Body of pancreas (tissue), 4 donors: ENCODE data around the gene ARGFX. TPM values are rescaled to one million over a fixed set of nuclear protein-coding genes. Genes with fewer than 3 reads are reported as not detected.

Source experiments
- ATAC-seq: fragments of 150-250 bp; one replicate; pipeline ENCODE4 v1.9.1; 2016
- DNase-seq, 4 donors: peaks; one replicate each; pipeline ENCODE4 v3.0.0-alpha.2; 2019
- H3K27ac ChIP-seq, 4 donors: fragments of 200-600 bp; sonication (generic); 1 replicate in 3 of 4; 2 replicates in 1 of 4; pipeline versions ENCODE4 v1.5.1 to v1.6.1; 2016 to 2019; ENCODE audit warnings: mild to moderate bottlenecking in 1 of 4, mixed read lengths in 1 of 4, moderate library complexity in 1 of 4
- H3K27me3 ChIP-seq, 2 donors: fragments of 200-600 bp; sonication (generic); one replicate each; pipeline ENCODE4 v1.6.0; 2016; ENCODE audit warnings: mild to moderate bottlenecking in 1 of 2
- H3K36me3 ChIP-seq, 2 donors: fragments of 200-600 bp; sonication (generic); replicated peaks in 1 of 2; 2 replicates each; pipeline ENCODE4 v1.5.1; 2016; ENCODE audit warnings: low read depth in 2 of 2; ENCODE audit not compliant: insufficient read depth in 1 of 2
- H3K4me1 ChIP-seq: fragments of 200-600 bp; sonication (generic); one replicate; pipeline ENCODE4 v1.6.0; 2016
- H3K4me3 ChIP-seq, 2 donors: fragments of 200-600 bp; sonication (generic); 1 replicate in 1 of 2; 2 replicates in 1 of 2; pipeline ENCODE4 v1.5.1; 2016 to 2019
- H3K9me3 ChIP-seq, 3 donors: fragments of 200-600 bp; sonication (generic); 1 replicate in 2 of 3; 2 replicates in 1 of 3; pipeline ENCODE4 v1.5.1; 2016
- CTCF ChIP-seq, 7 experiments: fragments of 450-650 bp in 4 of 7; fragments of 200-600 bp in 3 of 7; sonication (generic) in 3 of 7; IDR thresholded peaks; one replicate each; pipeline ENCODE4 v1.5.1; 2016 to 2019; ENCODE audit warnings: antibody characterized with exemption in 7 of 7
- POLR2A ChIP-seq, 3 donors: fragments of 450-650 bp; IDR thresholded peaks; one replicate each; pipeline ENCODE4 v1.6.1; 2016; ENCODE audit warnings: antibody characterized with exemption in 3 of 3, mild to moderate bottlenecking in 2 of 3
- WGBS, 2 donors: methylation state at CpG; one replicate each; pipeline ENCODE4 v1.1.5; 2017; 5-methylcytosine and 5-hydroxymethylcytosine counted together
- intact Hi-C: fragments of 100-400 bp; cut with DNase I; formaldehyde crosslinking; loops from one replicate; pipeline ENCODE4 v1.15.1; 2023
- total RNA-seq, 2 donors: library from RNA; depleted of rRNA; stranded (reverse); fragments of >200 nt; gene quantifications; one replicate each; pipeline ENCODE4 v1.1.0, GENCODE V29; 2016

ARGFX gene
- total RNA-seq, result not detected

- Histone ChIP-seq H3K4me3 (no peak within 1 kb of the TSS), H3K9me3 (no peaks in the 10 kb centered on the region), H3K27me3 (no peaks in the 10 kb centered on the region), H3K4me1 (no peaks in the 10 kb centered on the region), H3K36me3 (no peaks in the 10 kb centered on the region), H3K27ac (no peak within 1 kb of the TSS)
- intact Hi-C loops, result no loop called here
- no peak for ATAC-seq
- no peak for DNase-seq
- TF ChIP-seq POLR2A (IDR thresholded peaks at IDR 0.05), result no peak
- TF ChIP-seq CTCF (IDR thresholded peaks at IDR 0.05), result no peak
- 80 to 83% methylated on average over 5 of the region's 5 CpGs for WGBS, 2 donors
Observed at GRCh38 chr3:121567649-121568048, at the start of gene ARGFX. Gene ARGFX, plus strand, starts transcription at chr3:121567949. Its CDS starts 2,765 bp downstream, at chr3:121570714.

GRCh38 chr3:121517953-121518655 lies 49.6 kb upstream of the ARGFX start:
- no peaks in the 10 kb centered on the region for H3K4me1 ChIP-seq
- no peaks in the 10 kb centered on the region for H3K9me3 ChIP-seq
- no peak for TF ChIP-seq POLR2A (IDR thresholded peaks at IDR 0.05)
- TF ChIP-seq CTCF (IDR thresholded peaks at IDR 0.05), result no peak
- WGBS, 2 donors, result 92 to 96% methylated on average over 5 of the region's 5 CpGs
- no peak overlapping the region for H3K27ac ChIP-seq
- ATAC-seq, result no peak
- intact Hi-C loops, result no loop called here
- H3K27me3 ChIP-seq, result no peaks in the 10 kb centered on the region
- H3K4me3 ChIP-seq, result no peak overlapping the region
- no peaks in the 10 kb centered on the region for H3K36me3 ChIP-seq
- no peak for DNase-seq

GRCh38 chr3:121520510-121520909 lies 47.2 kb upstream of the ARGFX start:
- no peaks in the 10 kb centered on the region for H3K9me3 ChIP-seq
- H3K27ac ChIP-seq, result no peak overlapping the region
- ATAC-seq (no peak), DNase-seq (no peak)
- H3K36me3 ChIP-seq, result no peaks in the 10 kb centered on the region
- 98 to 99% methylated on average over 3 of the region's 3 CpGs for WGBS, 2 donors
- no peak overlapping the region for H3K4me3 ChIP-seq
- no peaks in the 10 kb centered on the region for H3K4me1 ChIP-seq
- intact Hi-C loops, result no loop called here
- no peaks in the 10 kb centered on the region for H3K27me3 ChIP-seq
- TF ChIP-seq CTCF (IDR thresholded peaks at IDR 0.05) (no peak), POLR2A (IDR thresholded peaks at IDR 0.05) (no peak)

- DNase-seq (no peak), ATAC-seq (no peak)
- Histone ChIP-seq H3K27me3 (no peaks in the 10 kb centered on the region), H3K27ac (no peak overlapping the region), H3K36me3 (no peaks in the 10 kb centered on the region), H3K9me3 (no peaks in the 10 kb centered on the region), H3K4me3 (no peak overlapping the region), H3K4me1 (no peaks in the 10 kb centered on the region)
- intact Hi-C loops, result no loop called here
- TF ChIP-seq POLR2A (IDR thresholded peaks at IDR 0.05), result no peak
- TF ChIP-seq CTCF (IDR thresholded peaks at IDR 0.05), result peak in 5 of 7 experiments; percentile 12 to 39 (median 28)
- WGBS, 2 donors, result 40 to 50% methylated on average over 3 of the region's 3 CpGs
Observed at GRCh38 chr3:121529308-121529707, 38.4 kb upstream of the ARGFX start.

- H3K36me3 ChIP-seq, result no peaks in the 10 kb centered on the region
- H3K9me3 ChIP-seq, result no peaks in the 10 kb centered on the region
- intact Hi-C loops, result no loop called here
Observed at GRCh38 chr3:121531269-121531668, 36.5 kb upstream of the ARGFX start.

More at GRCh38 chr3:121531269-121531668, 36.5 kb upstream of the ARGFX start:
- no peaks in the 10 kb centered on the region for H3K4me1 ChIP-seq
- TF ChIP-seq POLR2A (IDR thresholded peaks at IDR 0.05) (no peak), CTCF (IDR thresholded peaks at IDR 0.05) (no peak)
- H3K27me3 ChIP-seq, result no peaks in the 10 kb centered on the region
- DNase-seq, result no peak
- ATAC-seq, result no peak
- no peak overlapping the region for H3K27ac ChIP-seq
- H3K4me3 ChIP-seq, result no peak overlapping the region
